HCT116 (cell line): ENCODE results near the gene MAPK8IP3.

Experiments
- CEBPB ChIP-seq: IDR thresholded peaks from 2 replicates; pipeline ENCODE4 v1.6.1; 2012; ENCODE audit warnings: low read depth
- CTCF ChIP-seq, 3 experiments: fragments of 200-600 bp in 1 of 3; sonication (generic) in 1 of 3; IDR thresholded peaks in 2 of 3; conservative IDR thresholded peaks in 1 of 3; 2 replicates each; pipeline ENCODE4 v1.5.1; 2012 to 2017; ENCODE audit warnings: low read depth in 2 of 3, low read length in 2 of 3, antibody characterized with exemption in 1 of 3, borderline replicate concordance in 1 of 3, control low read depth in 1 of 3, mild to moderate bottlenecking in 1 of 3, mixed read lengths in 1 of 3, mixed run types in 1 of 3, moderate library complexity in 1 of 3; ENCODE audit not compliant: insufficient read depth in 1 of 3
- EGR1 ChIP-seq: IDR thresholded peaks from 2 replicates; pipeline ENCODE4 v1.6.1; 2012; ENCODE audit warnings: low read depth
- EZH2 ChIP-seq: fragments of 200-600 bp; sonication (generic); IDR thresholded peaks from 2 replicates; pipeline ENCODE4 v1.6.1; 2017; ENCODE audit warnings: antibody characterized with exemption, mixed run types
- EZH2phosphoT487 ChIP-seq: fragments of 200-600 bp; IDR thresholded peaks from 2 replicates; pipeline ENCODE4 v1.6.1; 2018; ENCODE audit warnings: antibody characterized with exemption, borderline replicate concordance
- POLR2A ChIP-seq: IDR thresholded peaks from 2 replicates; pipeline ENCODE4 v1.7.0; 2011; ENCODE audit warnings: borderline replicate concordance; ENCODE audit not compliant: insufficient read depth, insufficient read length; ENCODE audit errors: extremely low read depth
- POLR2AphosphoS5 ChIP-seq: IDR thresholded peaks from 2 replicates; pipeline ENCODE4 v1.6.1; 2011; ENCODE audit warnings: mild to moderate bottlenecking, low read depth, low read length, moderate library complexity
- RAD21 ChIP-seq: IDR thresholded peaks from 2 replicates; pipeline ENCODE4 v1.6.1; 2012; ENCODE audit warnings: low read depth, mild to moderate bottlenecking
- REST ChIP-seq: IDR thresholded peaks from 2 replicates; pipeline ENCODE4 v1.6.1; 2012; ENCODE audit warnings: low read depth
- SRF ChIP-seq: IDR thresholded peaks from 2 replicates; pipeline ENCODE4 v1.6.1; 2012; ENCODE audit warnings: low read depth
- ZFX ChIP-seq: fragments of 450-650 bp; IDR thresholded peaks from 2 replicates; pipeline ENCODE4 v1.6.1; 2017
- TF ChIP-seq, protein P1 (sequence below): IDR thresholded peaks from 2 replicates; pipeline ENCODE4 v1.6.1; 2012

DNA sequence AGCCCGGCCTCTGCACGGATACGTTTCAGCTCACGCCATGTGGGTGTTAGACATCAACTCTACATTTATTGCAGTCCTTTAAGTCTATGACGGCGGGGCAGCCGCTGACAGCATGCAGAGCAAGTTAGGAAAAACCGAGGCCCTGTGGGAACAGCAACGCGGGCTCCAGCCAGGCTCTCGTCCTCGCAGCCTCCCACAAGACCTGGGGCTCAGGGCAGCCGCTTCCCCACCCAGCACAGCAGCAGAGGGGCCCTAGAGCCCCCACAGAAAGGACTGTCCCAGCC is 70.6 kb downstream of the MAPK8IP3 start:
- TF ChIP-seq CTCF (IDR thresholded peaks at IDR 0.05 in 2 of 3, conservative IDR thresholded peaks at IDR 0.05 in 1 of 3; ENCODE audit: borderline replicate concordance in 1 of 3, insufficient read depth in 1 of 3, low read depth in 2 of 3, low read length in 2 of 3) = no peak
- TF ChIP-seq REST = no peak
- TF ChIP-seq EZH2 = no peak
- TF ChIP-seq POLR2AphosphoS5 = no peak
- no peak for TF ChIP-seq CEBPB
- TF ChIP-seq EZH2phosphoT487 = no peak
- no peak for TF ChIP-seq POLR2A
- no peak for TF ChIP-seq RAD21
- TF ChIP-seq, protein P1, sequence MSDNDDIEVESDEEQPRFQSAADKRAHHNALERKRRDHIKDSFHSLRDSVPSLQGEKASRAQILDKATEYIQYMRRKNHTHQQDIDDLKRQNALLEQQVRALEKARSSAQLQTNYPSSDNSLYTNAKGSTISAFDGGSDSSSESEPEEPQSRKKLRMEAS = no peak
- TF ChIP-seq ZFX = no peak
- TF ChIP-seq EGR1 = no peak
- TF ChIP-seq SRF = no peak
